Ureter (tissue), 1 donor: ENCODE data around the gene MAB21L2. TPM values are rescaled to one million over a fixed set of nuclear protein-coding genes. Genes with fewer than 3 reads are reported as not detected.
"Not testable (repeated sequence)": the region's sequence is repeated elsewhere in the genome, so short reads cannot be mapped to it uniquely, and the experiment has no call there.

ENCODE experiments used
- DNase-seq: peaks from one replicate; pipeline ENCODE4 v3.0.0-alpha.2; 2020; ENCODE audit warnings: low spot score
- total RNA-seq: library from RNA; stranded (reverse); gene quantifications from one replicate; pipeline ENCODE4 v1.2.4, GENCODE V29; 2023
- donor health status: DM: yes; HTN: yes; CAD: no.

Gene MAB21L2
- total RNA-seq: not detected

GRCh38 chr4:150582146-150582872 is at the start of gene MAB21L2:
TSS of gene MAB21L2 (plus strand) at chr4:150582151. CDS start at chr4:150583030, 879 bp downstream.
- DNase-seq: no peak

- no peak for DNase-seq
These were observed 48.3 kb upstream of the MAB21L2 start for GRCh38 chr4:150533673-150534072.

- DNase-seq: no peak
These were observed 47.1 kb upstream of the MAB21L2 start for GRCh38 chr4:150534818-150535217.

DNA sequence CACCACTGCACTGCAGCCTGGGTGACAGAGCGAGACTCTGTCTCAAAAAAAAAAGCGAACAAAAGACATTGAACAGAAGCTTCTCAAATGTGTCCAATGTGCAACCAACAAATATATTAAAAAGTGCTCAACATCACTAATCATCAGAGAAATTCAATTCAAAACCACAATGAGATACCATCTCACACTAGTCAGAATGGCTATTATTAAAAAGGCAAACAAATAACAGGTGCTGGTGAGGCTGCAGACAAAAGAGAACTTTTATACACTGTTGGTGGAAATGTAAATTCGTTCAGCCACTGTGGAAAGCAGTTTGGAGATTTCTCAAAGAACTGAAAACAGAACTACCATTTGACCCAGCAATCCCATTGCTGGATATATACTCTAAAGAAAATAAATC is 44.0 kb upstream of the MAB21L2 start:
- not testable (repeated sequence) for DNase-seq

DNA sequence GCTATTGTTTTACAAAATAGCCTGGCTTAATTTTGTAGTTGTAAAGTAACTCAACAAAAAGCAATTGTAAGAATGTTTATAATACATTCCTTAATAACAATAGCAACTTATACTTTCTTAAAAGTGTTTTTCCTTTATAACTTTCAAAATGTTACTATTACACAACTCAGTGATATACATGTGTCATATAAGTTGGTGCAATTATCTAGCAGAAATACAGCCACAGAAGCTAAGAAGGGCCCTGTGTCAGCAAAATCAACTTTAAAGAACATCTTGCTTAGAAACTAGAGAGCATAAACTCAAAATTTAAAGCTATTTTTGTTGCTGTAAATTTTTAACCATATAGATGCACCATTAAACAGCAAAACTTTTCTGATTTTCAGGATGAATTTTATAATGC is 41.4 kb upstream of the MAB21L2 start:
- DNase-seq: no peak

- DNase-seq: no peak
These were observed 41.0 kb upstream of the MAB21L2 start for GRCh38 chr4:150540959-150541360.

DNA sequence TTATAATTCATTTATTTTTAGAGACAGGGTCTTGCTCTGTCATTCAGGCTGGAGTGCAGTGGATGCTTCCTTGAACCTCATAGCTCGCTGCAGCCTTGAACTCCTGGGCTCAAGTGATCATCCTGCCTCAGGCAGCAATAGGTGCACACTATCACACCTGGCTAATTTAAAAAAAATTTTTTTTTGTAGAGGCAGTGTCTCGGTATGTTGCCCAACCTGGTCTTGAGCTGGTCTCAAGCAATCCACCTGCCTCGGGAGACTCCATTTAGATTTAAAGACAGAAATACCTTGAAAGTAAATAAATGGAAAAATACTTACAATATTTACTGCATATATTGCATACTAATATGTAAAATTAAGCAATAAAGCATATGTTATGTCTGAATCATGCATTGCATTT is 40.3 kb upstream of the MAB21L2 start:
- DNase-seq: no peak

DNA sequence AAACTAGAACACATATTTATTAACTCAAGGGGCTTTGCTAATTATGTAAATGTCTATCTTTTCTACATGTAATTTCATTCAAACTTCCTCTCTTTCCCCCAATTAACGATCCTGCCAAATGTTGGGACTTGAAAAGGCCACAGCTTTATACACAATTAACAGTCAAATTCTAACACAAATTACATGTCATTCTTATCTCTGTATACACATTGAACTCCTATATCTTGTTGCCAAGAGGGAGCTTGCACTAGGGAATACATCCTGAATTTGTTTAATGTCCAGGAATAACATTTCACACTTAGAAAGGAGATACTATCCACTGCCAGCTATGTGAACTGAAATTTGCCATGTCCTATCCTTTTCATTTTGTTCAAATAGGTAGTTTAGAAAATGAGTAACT is 38.9 kb upstream of the MAB21L2 start:
- DNase-seq: no peak

DNA sequence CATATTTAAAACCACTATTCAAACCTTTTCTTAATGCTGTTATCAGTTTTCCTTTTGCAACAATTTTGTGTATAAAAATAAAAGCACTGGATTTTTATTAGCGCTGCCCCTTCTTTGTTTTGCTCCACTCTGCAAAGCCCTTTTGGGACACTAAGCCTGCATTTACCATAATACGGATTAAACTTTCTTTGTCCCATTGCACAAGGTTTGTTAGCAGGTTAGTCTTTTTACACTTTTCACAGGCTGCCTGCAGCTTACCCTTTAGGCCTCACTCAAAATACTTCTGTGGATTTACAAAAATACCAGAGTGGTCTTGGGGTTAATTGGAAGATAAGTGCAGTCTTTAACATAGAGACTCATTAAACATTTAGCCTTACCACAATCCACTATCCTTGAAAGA is 35.7 kb upstream of the MAB21L2 start:
- DNase-seq: no peak

- DNase-seq: no peak
These were observed 34.7 kb upstream of the MAB21L2 start for GRCh38 chr4:150547154-150547838.

DNA sequence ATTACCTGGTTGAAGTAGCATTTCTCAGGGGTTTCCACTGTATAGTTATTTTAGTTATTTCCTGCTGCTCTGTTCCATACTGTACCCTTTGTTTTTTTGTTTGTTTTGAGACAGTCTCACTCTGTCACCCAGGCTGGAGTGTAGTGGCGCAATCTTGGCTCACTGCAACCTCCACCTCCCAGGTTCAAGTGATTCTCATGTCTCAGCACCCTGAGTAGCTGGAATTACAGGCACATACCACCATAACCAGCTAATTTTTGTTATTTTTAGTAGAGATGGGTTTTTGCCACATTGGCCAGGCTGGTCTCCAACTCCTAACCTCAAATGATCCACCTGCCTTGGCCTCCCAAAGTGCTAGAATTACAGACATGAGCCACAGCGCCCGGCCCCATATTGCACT is 24.1 kb upstream of the MAB21L2 start:
- not testable (repeated sequence) for DNase-seq

- no peak for DNase-seq
These were observed 20.7 kb upstream of the MAB21L2 start for GRCh38 chr4:150561143-150561737.

DNA sequence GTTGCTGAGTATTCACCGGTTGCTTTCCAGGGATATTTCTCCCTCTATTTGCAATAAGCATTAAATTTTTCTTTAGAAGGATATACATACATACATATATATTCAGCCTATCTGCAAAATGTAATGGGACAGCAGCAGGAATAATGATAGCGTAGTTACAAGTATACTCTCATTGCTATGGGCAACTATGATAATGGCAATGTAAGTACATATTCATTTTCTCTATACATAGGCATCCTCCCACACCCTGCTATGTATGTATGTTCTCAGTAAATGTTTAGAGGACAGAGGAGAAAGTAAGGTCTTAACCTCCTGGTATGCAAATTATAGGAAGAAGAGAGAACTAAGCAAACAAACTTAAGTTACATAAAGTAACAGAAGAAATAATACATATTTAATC is 19.7 kb upstream of the MAB21L2 start:
- DNase-seq: no peak

GRCh38 chr4:150562751-150563150 is 19.2 kb upstream of the MAB21L2 start:
- DNase-seq: no peak

- DNase-seq: not testable (repeated sequence)
These were observed 17.0 kb upstream of the MAB21L2 start for GRCh38 chr4:150564967-150565366.

GRCh38 chr4:150567070-150567469 is 14.9 kb upstream of the MAB21L2 start:
- no peak for DNase-seq

DNA sequence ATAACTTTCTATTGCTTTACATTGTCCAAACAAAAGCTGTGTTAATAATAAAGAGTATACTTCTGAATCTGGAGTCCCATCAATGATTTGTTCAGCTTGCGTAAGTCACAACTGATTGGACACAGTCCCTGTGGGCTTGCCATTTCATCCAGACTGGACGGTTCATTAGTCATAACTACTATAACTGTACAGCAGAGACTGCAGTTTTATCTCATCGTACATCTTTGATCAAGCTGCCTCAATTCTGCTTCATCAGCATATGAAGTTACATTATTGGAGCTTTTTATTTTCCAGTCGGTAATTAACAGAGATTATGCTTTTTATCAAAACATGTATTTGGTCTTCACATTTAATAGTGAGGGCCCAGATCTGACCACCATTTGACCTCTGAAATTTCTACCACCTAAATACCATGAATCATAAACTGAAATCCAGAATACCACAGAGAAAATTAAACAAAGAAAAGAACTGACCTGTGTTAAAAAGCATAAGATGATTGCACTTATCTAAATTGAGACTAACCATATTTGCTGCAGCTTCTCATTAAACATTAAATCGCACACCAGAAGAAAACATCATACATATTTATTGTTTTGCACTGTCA is 12.5 kb upstream of the MAB21L2 start:
- DNase-seq: no peak

DNA sequence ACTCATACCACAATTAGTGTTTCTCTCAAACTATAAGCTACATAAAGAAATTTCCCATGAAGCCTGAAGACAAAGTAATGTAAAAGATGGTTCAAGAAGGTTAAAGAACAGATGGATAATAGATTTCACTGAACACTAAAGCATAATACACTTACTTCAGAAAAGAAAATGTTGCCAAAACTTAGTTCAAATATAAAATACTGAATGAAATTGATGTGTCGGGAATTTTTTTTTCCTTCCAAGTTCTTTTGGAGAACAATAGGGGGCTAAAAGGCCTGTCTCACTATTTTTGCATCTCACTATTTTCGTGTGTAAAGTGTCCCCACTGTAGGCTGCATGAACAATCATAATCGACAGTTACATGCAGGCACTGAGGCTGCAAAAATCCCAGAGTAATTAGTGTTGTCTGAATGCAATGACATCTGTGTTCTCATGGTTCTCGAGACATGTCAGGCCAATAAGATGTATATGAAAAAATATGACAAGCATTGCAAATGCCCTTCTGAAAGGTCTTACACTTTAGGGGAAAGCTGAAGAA is 11.9 kb upstream of the MAB21L2 start:
- no peak for DNase-seq

DNA sequence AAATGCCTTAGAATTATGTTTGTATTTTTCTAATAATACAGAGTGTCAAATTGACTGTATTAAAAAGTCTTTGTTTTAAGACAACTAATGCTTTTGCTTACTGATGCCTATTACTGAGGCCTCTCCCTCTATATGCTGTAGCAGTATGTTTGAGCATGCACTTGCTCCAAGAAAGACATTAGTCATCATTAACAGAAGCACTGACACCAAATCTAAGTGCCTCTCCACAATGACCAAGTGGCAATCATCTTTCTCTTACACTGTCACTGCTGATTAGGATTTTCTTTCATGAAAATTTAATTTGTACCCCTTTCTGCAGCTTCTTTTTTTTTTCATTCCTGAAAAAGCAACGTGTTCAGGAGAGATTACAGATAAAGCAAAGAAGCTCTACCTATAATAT is 11.1 kb upstream of the MAB21L2 start:
- no peak for DNase-seq

- no peak for DNase-seq
These were observed 9.0 kb upstream of the MAB21L2 start for GRCh38 chr4:150572704-150573504.

GRCh38 chr4:150573534-150573933 is 8.4 kb upstream of the MAB21L2 start:
- no peak for DNase-seq

- no peak for DNase-seq
These were observed 7.3 kb upstream of the MAB21L2 start for GRCh38 chr4:150574678-150575077.
